SK-N-MC (cell line): ENCODE measurements around the gene MACC1.

Source experiments
- DNase-seq: peaks from one replicate; pipeline ENCODE4 v3.0.0-alpha.2; 2011; ENCODE audit warnings: low read depth, low spot score
- H3K27ac ChIP-seq: fragments of 200-600 bp; sonication (generic); 2 replicates; pipeline ENCODE4 v1.5.1; 2016; ENCODE audit warnings: mixed run types
- H3K36me3 ChIP-seq: fragments of 200-600 bp; sonication (generic); 2 replicates; pipeline ENCODE4 v1.6.1; 2017; ENCODE audit warnings: antibody characterized with exemption, low read length, mixed read lengths; ENCODE audit not compliant: insufficient read depth
- H3K4me3 ChIP-seq: fragments of 200-600 bp; sonication (generic); 2 replicates; pipeline ENCODE4 v1.5.1; 2016
- H3K9ac ChIP-seq: fragments of 200-600 bp; sonication (generic); 2 replicates; pipeline ENCODE4 v1.8.0; 2017; ENCODE audit warnings: mixed run types, mixed read lengths; ENCODE audit not compliant: insufficient read length
- H3K9me3 ChIP-seq: fragments of 200-600 bp; sonication (generic); 2 replicates; pipeline ENCODE4 v1.6.1; 2017; ENCODE audit warnings: low read depth, mild to moderate bottlenecking, antibody characterized with exemption, low read length, moderate library complexity, mixed read lengths
- EZH2 ChIP-seq: fragments of 200-600 bp; sonication (generic); IDR thresholded peaks from one replicate; pipeline ENCODE4 v1.6.1; 2017; ENCODE audit warnings: antibody characterized with exemption
- FOXP2 ChIP-seq: optimal IDR thresholded peaks from 2 replicates; pipeline ENCODE3; 2011; ENCODE audit warnings: mild to moderate bottlenecking, moderate library complexity; ENCODE audit not compliant: insufficient read depth; ENCODE audit errors: extremely low read length, control extremely low read depth
- POLR2AphosphoS5 ChIP-seq: IDR thresholded peaks from 2 replicates; pipeline ENCODE4 v1.6.1; 2012; ENCODE audit warnings: mild to moderate bottlenecking, low read depth, low read length, borderline replicate concordance

MACC1 gene, protein sequence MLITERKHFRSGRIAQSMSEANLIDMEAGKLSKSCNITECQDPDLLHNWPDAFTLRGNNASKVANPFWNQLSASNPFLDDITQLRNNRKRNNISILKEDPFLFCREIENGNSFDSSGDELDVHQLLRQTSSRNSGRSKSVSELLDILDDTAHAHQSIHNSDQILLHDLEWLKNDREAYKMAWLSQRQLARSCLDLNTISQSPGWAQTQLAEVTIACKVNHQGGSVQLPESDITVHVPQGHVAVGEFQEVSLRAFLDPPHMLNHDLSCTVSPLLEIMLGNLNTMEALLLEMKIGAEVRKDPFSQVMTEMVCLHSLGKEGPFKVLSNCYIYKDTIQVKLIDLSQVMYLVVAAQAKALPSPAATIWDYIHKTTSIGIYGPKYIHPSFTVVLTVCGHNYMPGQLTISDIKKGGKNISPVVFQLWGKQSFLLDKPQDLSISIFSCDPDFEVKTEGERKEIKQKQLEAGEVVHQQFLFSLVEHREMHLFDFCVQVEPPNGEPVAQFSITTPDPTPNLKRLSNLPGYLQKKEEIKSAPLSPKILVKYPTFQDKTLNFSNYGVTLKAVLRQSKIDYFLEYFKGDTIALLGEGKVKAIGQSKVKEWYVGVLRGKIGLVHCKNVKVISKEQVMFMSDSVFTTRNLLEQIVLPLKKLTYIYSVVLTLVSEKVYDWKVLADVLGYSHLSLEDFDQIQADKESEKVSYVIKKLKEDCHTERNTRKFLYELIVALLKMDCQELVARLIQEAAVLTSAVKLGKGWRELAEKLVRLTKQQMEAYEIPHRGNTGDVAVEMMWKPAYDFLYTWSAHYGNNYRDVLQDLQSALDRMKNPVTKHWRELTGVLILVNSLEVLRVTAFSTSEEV

GRCh38 chr7:20217193-20217948 is at the start of gene MACC1:
Gene MACC1, minus strand, starts transcription at chr7:20217384. Its CDS starts 55,522 bp downstream, at chr7:20161862.
- H3K9me3 ChIP-seq: no peaks in the 10 kb centered on the region
- no peak within 1 kb of the TSS for H3K27ac ChIP-seq
- no peak for DNase-seq
- H3K4me3 ChIP-seq: no peak within 1 kb of the TSS
- no peaks in the 10 kb centered on the region for H3K36me3 ChIP-seq
- TF ChIP-seq EZH2 (no peak), FOXP2 (no peak), POLR2AphosphoS5 (no peak)
- H3K9ac ChIP-seq: no peak within 1 kb of the TSS

DNA sequence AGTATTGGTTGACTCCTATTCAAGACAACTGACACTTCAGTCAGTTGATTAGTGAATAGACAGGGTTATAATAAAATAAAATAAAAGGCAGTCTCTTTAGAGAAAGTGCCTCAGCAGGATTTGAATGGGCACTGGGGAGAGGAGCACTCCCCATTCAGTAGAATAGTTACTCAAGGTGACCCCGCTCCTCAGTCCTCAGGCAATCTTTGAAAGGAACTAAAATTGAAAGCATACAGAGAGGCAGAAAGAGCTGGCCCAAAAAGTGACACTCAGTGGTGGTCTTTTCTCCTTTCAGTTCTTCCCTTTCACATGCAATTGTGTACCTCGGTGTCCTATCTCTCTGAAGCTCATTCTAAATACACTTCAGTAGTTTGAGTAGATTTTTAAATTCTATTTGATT is 47.4 kb upstream of the MACC1 start:
- Histone ChIP-seq H3K27ac (no peak overlapping the region), H3K9me3 (no peaks in the 10 kb centered on the region)

DNA sequence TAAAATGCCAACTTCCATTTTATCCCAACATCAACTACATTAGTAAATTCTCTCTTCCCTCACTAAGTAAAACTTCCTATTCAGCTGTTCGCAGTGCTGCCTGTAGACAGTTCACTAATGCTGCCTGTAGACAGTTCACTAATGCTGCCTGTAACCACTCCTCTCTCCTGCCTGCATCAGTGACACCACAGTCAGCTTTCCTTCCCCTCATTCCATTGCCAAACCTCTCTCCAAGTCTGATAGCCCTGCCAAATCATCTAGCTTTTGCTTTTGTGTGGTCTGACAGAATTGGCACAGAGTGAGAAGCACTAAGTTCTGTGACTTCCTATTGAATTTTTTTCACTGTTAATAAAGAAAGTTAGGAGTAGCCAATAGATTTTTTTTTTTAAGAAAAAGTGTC is 43.0 kb upstream of the MACC1 start:
- Histone ChIP-seq H3K27ac (no peak overlapping the region), H3K36me3 (no peaks in the 10 kb centered on the region), H3K9me3 (no peaks in the 10 kb centered on the region), H3K4me3 (no peak overlapping the region), H3K9ac (no peak overlapping the region)
- TF ChIP-seq EZH2 (no peak), POLR2AphosphoS5 (no peak), FOXP2 (no peak)
- DNase-seq: no peak

More for the DNA sequence above, 47.4 kb upstream of the MACC1 start:
- H3K4me3 ChIP-seq: no peak overlapping the region
- TF ChIP-seq FOXP2: no peak
- TF ChIP-seq EZH2: no peak
- no peak for TF ChIP-seq POLR2AphosphoS5
- H3K9ac ChIP-seq: no peak overlapping the region
- H3K36me3 ChIP-seq: no peaks in the 10 kb centered on the region
- DNase-seq: no peak

DNA sequence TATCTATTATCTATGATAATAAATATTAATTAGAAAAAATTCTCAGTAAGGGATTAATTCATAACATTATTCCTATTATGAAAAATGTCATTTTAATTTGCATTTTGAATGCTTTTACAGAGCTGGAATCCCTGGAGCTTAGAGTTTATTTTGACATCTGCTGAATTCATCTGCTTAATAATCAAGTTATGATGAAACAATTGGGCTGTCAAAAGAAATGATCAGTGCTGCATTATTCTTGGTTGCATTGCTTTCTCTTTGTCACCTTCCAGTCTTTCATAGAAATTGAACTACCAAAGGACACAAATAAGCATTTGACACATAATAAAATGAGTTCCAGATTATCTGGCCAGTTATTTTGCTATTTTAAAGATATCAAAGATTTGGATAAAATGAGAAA is 40.0 kb upstream of the MACC1 start:
- Histone ChIP-seq H3K4me3 (no peak overlapping the region), H3K9ac (no peak overlapping the region), H3K9me3 (no peaks in the 10 kb centered on the region), H3K36me3 (no peaks in the 10 kb centered on the region), H3K27ac (no peak overlapping the region)
- no peak for DNase-seq
- no peak for TF ChIP-seq POLR2AphosphoS5
- no peak for TF ChIP-seq FOXP2
- no peak for TF ChIP-seq EZH2

GRCh38 chr7:20249920-20250319 is 32.7 kb upstream of the MACC1 start:
- TF ChIP-seq POLR2AphosphoS5: no peak
- no peak for TF ChIP-seq EZH2
- TF ChIP-seq FOXP2: no peak
- Histone ChIP-seq H3K4me3 (no peak overlapping the region; the same call in 1 of the 2 replicates), H3K9ac (no peak overlapping the region), H3K27ac (no peak overlapping the region), H3K36me3 (no peaks in the 10 kb centered on the region), H3K9me3 (no peaks in the 10 kb centered on the region)
- no peak for DNase-seq

DNA sequence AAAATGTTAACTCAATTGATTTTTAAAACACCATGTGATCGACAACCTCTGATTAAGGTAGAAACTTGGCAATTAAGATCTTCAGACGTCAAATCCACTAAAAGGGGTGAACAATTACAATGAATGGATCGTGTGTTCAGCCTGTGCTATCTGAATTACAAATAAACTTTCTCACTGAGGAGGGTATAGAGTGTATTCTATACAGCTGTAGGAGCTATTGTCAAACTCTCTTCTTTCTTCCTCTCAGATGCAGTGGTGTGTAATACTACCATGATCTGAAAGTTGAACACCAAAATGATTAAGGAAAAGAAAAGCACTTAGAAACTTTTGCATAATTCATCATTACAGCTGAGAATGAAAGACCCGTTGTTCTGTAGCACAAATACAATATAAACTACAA is 32.2 kb upstream of the MACC1 start:
- H3K9ac ChIP-seq: no peak overlapping the region
- no peaks in the 10 kb centered on the region for H3K9me3 ChIP-seq
- H3K27ac ChIP-seq: no peak overlapping the region
- H3K4me3 ChIP-seq: no peak overlapping the region; the same call in 1 of the 2 replicates
- TF ChIP-seq FOXP2: no peak
- no peaks in the 10 kb centered on the region for H3K36me3 ChIP-seq
- DNase-seq: no peak

- no peak overlapping the region for H3K27ac ChIP-seq
- H3K4me3 ChIP-seq: no peak overlapping the region
- H3K9ac ChIP-seq: no peak overlapping the region
- H3K9me3 ChIP-seq: no peaks in the 10 kb centered on the region
- DNase-seq: no peak
- H3K36me3 ChIP-seq: no peaks in the 10 kb centered on the region
- no peak for TF ChIP-seq EZH2
- no peak for TF ChIP-seq POLR2AphosphoS5
- no peak for TF ChIP-seq FOXP2
Measured at GRCh38 chr7:20246236-20246635, 29.1 kb upstream of the MACC1 start.

DNA sequence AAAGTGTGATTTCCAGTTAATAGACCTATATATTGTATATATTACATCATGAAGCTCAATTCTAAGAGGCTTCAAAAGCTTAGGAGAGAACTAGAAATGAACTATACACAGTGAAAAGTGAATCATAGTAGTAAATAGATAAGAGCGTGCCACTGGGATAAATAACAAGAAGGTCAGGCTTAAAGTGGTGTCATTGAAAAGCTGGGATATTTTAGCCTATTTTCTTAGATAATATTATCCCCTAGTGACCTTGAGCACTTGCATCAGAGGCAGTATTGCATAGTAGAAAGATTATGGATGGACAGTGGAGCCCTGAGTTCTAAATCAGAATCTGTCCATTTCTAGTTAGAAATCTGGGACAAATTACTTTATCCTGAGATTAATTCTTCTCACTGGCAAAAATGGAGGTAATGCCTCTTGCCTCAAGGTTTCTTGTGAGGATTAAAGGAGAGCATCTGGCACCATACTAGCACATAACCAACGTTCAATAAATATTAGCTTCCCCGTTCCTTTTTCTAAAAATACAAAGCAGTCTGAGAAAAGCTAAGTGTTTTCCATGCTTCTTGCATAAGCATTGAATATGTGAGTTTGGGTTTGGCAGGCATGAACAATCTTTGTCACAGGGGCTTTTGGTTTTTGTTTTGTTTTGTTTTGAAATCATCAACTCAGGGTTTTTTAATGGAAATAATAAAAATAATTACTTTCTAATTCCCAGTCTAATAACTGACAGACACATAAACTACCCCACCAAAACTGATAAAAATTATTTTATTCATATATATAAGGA is 27.3 kb upstream of the MACC1 start:
- no peak for DNase-seq
- H3K4me3 ChIP-seq: no peak overlapping the region
- H3K9ac ChIP-seq: no peak overlapping the region
- TF ChIP-seq EZH2: no peak
- no peaks in the 10 kb centered on the region for H3K9me3 ChIP-seq
- no peaks in the 10 kb centered on the region for H3K36me3 ChIP-seq
- H3K27ac ChIP-seq: no peak overlapping the region
